ENCODE measurements around the gene SETBP1. TPM values are rescaled to one million over a fixed set of nuclear protein-coding genes. Genes with fewer than 3 reads are reported as not detected.
A peak's percentile ranks its signal among the peaks of the same experiment; 100 is the strongest.

The SETBP1 gene
- polyA plus RNA-seq, 3 donors from 2014 or later = 1.2 to 4.3 TPM; not detected in 1

- DNase-seq = no peak
- H3K9me3 Mint-ChIP-seq = no peaks in the 10 kb centered on the region
- no peak overlapping the region for H3K4me3 Mint-ChIP-seq
- H3K36me3 Mint-ChIP-seq = peaks cover 0 to 6% (median 0%) of the 10 kb centered on the region in 3 donors
- H3K27me3 Mint-ChIP-seq (ENCODE audit: low read depth in 3 of 3) = peaks cover 0 to 6% (median 5%) of the 10 kb centered on the region in 3 donors
- peaks cover 0 to 2% of the 10 kb centered on the region in 2 donors for H3K4me1 Mint-ChIP-seq
- no peak overlapping the region for H3K27ac Mint-ChIP-seq
Observed at GRCh38 chr18:45102126-45102525, 421.4 kb downstream of the SETBP1 start.

- Mint-ChIP-seq H3K9me3 (no peaks in the 10 kb centered on the region), H3K27me3 (ENCODE audit: low read depth in 3 of 3) (peaks cover 0 to 6% (median 5%) of the 10 kb centered on the region in 3 donors), H3K4me3 (no peak overlapping the region), H3K36me3 (no peaks in the 10 kb centered on the region), H3K27ac (no peak overlapping the region), H3K4me1 (peaks cover 0 to 2% of the 10 kb centered on the region in 2 donors)
- DNase-seq = no peak
Observed at GRCh38 chr18:45102863-45103262, 422.2 kb downstream of the SETBP1 start.

- Mint-ChIP-seq H3K27me3 (ENCODE audit: low read depth in 3 of 3) (peaks cover 0 to 6% (median 5%) of the 10 kb centered on the region in 3 donors), H3K4me1 (peaks cover 0 to 3% of the 10 kb centered on the region in 2 donors), H3K9me3 (no peaks in the 10 kb centered on the region), H3K4me3 (peak overlapping the region in 2 of 5 donors; percentile 7 to 58), H3K27ac (peak overlapping the region in 2 of 6 donors; percentile 20 to 51), H3K36me3 (no peaks in the 10 kb centered on the region)
- DNase-seq = no peak
Observed at GRCh38 chr18:45103319-45104048, 422.8 kb downstream of the SETBP1 start.

- peaks cover 0 to 8% of the 10 kb centered on the region in 2 donors for H3K4me1 Mint-ChIP-seq
- peak in 1 of 3 donors; percentile 5 for DNase-seq
- no peaks in the 10 kb centered on the region for H3K36me3 Mint-ChIP-seq
- H3K27me3 Mint-ChIP-seq (ENCODE audit: low read depth in 3 of 3) = peaks cover 0 to 8% (median 6%) of the 10 kb centered on the region in 3 donors
- H3K9me3 Mint-ChIP-seq = no peaks in the 10 kb centered on the region
- peak overlapping the region in 3 of 5 donors; percentile 7 to 58 (median 25) for H3K4me3 Mint-ChIP-seq
- H3K27ac Mint-ChIP-seq = peak overlapping the region in 1 of 6 donors; percentile 34
Observed at GRCh38 chr18:45104049-45104395, 423.3 kb downstream of the SETBP1 start.

- H3K36me3 Mint-ChIP-seq = no peaks in the 10 kb centered on the region
- H3K27ac Mint-ChIP-seq = peak overlapping the region in 4 of 6 donors; percentile 6 to 74 (median 60)
- H3K27me3 Mint-ChIP-seq (ENCODE audit: low read depth in 3 of 3) = peaks cover 0 to 6% (median 3%) of the 10 kb centered on the region in 3 donors
- H3K4me1 Mint-ChIP-seq = peaks cover 0 to 16% of the 10 kb centered on the region in 2 donors
- H3K9me3 Mint-ChIP-seq = no peaks in the 10 kb centered on the region
- peak overlapping the region in 1 of 5 donors; percentile 51 for H3K4me3 Mint-ChIP-seq
- peak; percentile 82 to 87 (median 84) for DNase-seq
Observed at GRCh38 chr18:45106331-45106774, 425.7 kb downstream of the SETBP1 start.

GRCh38 chr18:45107425-45107824 lies 426.7 kb downstream of the SETBP1 start:
- Mint-ChIP-seq H3K9me3 (no peaks in the 10 kb centered on the region), H3K27me3 (ENCODE audit: low read depth in 3 of 3) (peaks cover 0 to 5% (median 3%) of the 10 kb centered on the region in 3 donors), H3K27ac (no peak overlapping the region), H3K4me3 (no peak overlapping the region), H3K4me1 (peaks cover 0 to 16% of the 10 kb centered on the region in 2 donors), H3K36me3 (no peaks in the 10 kb centered on the region)
- DNase-seq = no peak

- Mint-ChIP-seq H3K27me3 (ENCODE audit: low read depth in 3 of 3) (peaks cover 0 to 5% (median 3%) of the 10 kb centered on the region in 3 donors), H3K36me3 (no peaks in the 10 kb centered on the region), H3K4me3 (peak overlapping the region in 1 of 5 donors; percentile 42)
Observed at GRCh38 chr18:45108754-45109153, 428.1 kb downstream of the SETBP1 start.

GRCh38 chr18:45109271-45109670 lies 428.6 kb downstream of the SETBP1 start:
- Mint-ChIP-seq H3K4me1 (peaks cover 0 to 14% of the 10 kb centered on the region in 2 donors), H3K27ac (peak overlapping the region in 1 of 6 donors; percentile 1), H3K27me3 (ENCODE audit: low read depth in 3 of 3) (peaks cover 0 to 5% (median 3%) of the 10 kb centered on the region in 3 donors), H3K36me3 (no peaks in the 10 kb centered on the region), H3K9me3 (no peaks in the 10 kb centered on the region), H3K4me3 (no peak overlapping the region)
- no peak for DNase-seq

More at GRCh38 chr18:45108754-45109153, 428.1 kb downstream of the SETBP1 start:
- no peaks in the 10 kb centered on the region for H3K9me3 Mint-ChIP-seq
- peak in 2 of 3 donors; percentile 18 to 20 for DNase-seq
- H3K4me1 Mint-ChIP-seq = peaks cover 0 to 14% of the 10 kb centered on the region in 2 donors
- peak overlapping the region in 1 of 6 donors; percentile 52 for H3K27ac Mint-ChIP-seq

GRCh38 chr18:45109706-45110105 lies 429.0 kb downstream of the SETBP1 start:
- Mint-ChIP-seq H3K36me3 (no peaks in the 10 kb centered on the region), H3K4me1 (peaks cover 0 to 14% of the 10 kb centered on the region in 2 donors), H3K27ac (peak overlapping the region in 1 of 6 donors; percentile 1), H3K4me3 (no peak overlapping the region), H3K27me3 (ENCODE audit: low read depth in 3 of 3) (peaks cover 2 to 5% (median 3%) of the 10 kb centered on the region in 3 donors), H3K9me3 (no peaks in the 10 kb centered on the region)
- DNase-seq = no peak

GRCh38 chr18:45110577-45111501 lies 430.2 kb downstream of the SETBP1 start:
- DNase-seq = no peak
- H3K9me3 Mint-ChIP-seq = no peaks in the 10 kb centered on the region
- H3K27me3 Mint-ChIP-seq (ENCODE audit: low read depth in 3 of 3) = peaks cover 3 to 4% (median 3%) of the 10 kb centered on the region in 3 donors
- H3K4me1 Mint-ChIP-seq = peaks cover 0 to 14% of the 10 kb centered on the region in 2 donors
- no peaks in the 10 kb centered on the region for H3K36me3 Mint-ChIP-seq
- H3K27ac Mint-ChIP-seq = no peak overlapping the region
- no peak overlapping the region for H3K4me3 Mint-ChIP-seq

GRCh38 chr18:45111502-45111848 lies 430.8 kb downstream of the SETBP1 start:
- Mint-ChIP-seq H3K9me3 (no peaks in the 10 kb centered on the region), H3K4me1 (peaks cover 0 to 14% of the 10 kb centered on the region in 2 donors), H3K4me3 (no peak overlapping the region), H3K36me3 (no peaks in the 10 kb centered on the region), H3K27me3 (ENCODE audit: low read depth in 3 of 3) (peaks cover 2 to 3% (median 3%) of the 10 kb centered on the region in 3 donors), H3K27ac (no peak overlapping the region)
- no peak for DNase-seq

GRCh38 chr18:45112682-45113081 lies 432.0 kb downstream of the SETBP1 start:
- Mint-ChIP-seq H3K9me3 (no peaks in the 10 kb centered on the region), H3K4me1 (peaks cover 0 to 14% of the 10 kb centered on the region in 2 donors), H3K4me3 (no peak overlapping the region), H3K36me3 (no peaks in the 10 kb centered on the region), H3K27ac (no peak overlapping the region), H3K27me3 (ENCODE audit: low read depth in 3 of 3) (peaks cover 2 to 4% (median 3%) of the 10 kb centered on the region in 3 donors)
- no peak for DNase-seq

GRCh38 chr18:45116116-45116515 lies 435.4 kb downstream of the SETBP1 start:
- H3K27ac Mint-ChIP-seq = no peak overlapping the region
- H3K36me3 Mint-ChIP-seq = no peaks in the 10 kb centered on the region
- DNase-seq = no peak
- H3K27me3 Mint-ChIP-seq (ENCODE audit: low read depth in 3 of 3) = peaks cover 2 to 3% (median 2%) of the 10 kb centered on the region in 3 donors
- H3K4me3 Mint-ChIP-seq = no peak overlapping the region
- H3K9me3 Mint-ChIP-seq = no peaks in the 10 kb centered on the region
- H3K4me1 Mint-ChIP-seq = peaks cover 0 to 7% of the 10 kb centered on the region in 2 donors

All from immature natural killer cell (primary cell).